HG03521 (cell line): Measurements from ENCODE around the gene RALGPS1.

Experiments
- ATAC-seq: cut with Tn5 transposase; IDR thresholded peaks from one replicate; pipeline ENCODE4 v1.9.1; 2021; ENCODE audit warnings: mild to moderate bottlenecking, moderate library complexity; ENCODE audit not compliant: unreplicated experiment

The RALGPS1 gene

GRCh38 chr9:126953041-126953809 is 38.6 kb downstream of the RALGPS1 start:
- no peak for ATAC-seq

GRCh38 chr9:126955811-126956210 is 41.2 kb downstream of the RALGPS1 start:
- no peak for ATAC-seq

GRCh38 chr9:126956917-126957686 is 42.5 kb downstream of the RALGPS1 start:
- ATAC-seq = no peak

- ATAC-seq = no peak
Measured at GRCh38 chr9:126957687-126958053, 43.1 kb downstream of the RALGPS1 start.

- ATAC-seq = no peak
Measured at GRCh38 chr9:126959336-126959735, 44.8 kb downstream of the RALGPS1 start.

- ATAC-seq = no peak
Measured at GRCh38 chr9:126959917-126960316, 45.3 kb downstream of the RALGPS1 start.

GRCh38 chr9:126962336-126962735 is 47.8 kb downstream of the RALGPS1 start:
- ATAC-seq = no peak

- ATAC-seq = no peak
Measured at GRCh38 chr9:126965077-126965476, 50.5 kb downstream of the RALGPS1 start.

GRCh38 chr9:126965541-126966428 is 51.2 kb downstream of the RALGPS1 start:
- ATAC-seq = no peak

GRCh38 chr9:126971261-126971660 is 56.7 kb downstream of the RALGPS1 start:
- ATAC-seq = no peak

GRCh38 chr9:126973651-126974529 is 59.3 kb downstream of the RALGPS1 start:
- no peak for ATAC-seq

GRCh38 chr9:126974594-126974993 is 60.0 kb downstream of the RALGPS1 start:
- ATAC-seq = no peak

GRCh38 chr9:126975327-126976220 is 61.0 kb downstream of the RALGPS1 start:
- no peak for ATAC-seq

- no peak for ATAC-seq
Measured at GRCh38 chr9:126979461-126979860, 64.9 kb downstream of the RALGPS1 start.

- no peak for ATAC-seq
Measured at GRCh38 chr9:126980231-126980630, 65.6 kb downstream of the RALGPS1 start.

- ATAC-seq = no peak
Measured at GRCh38 chr9:126981218-126981617, 66.6 kb downstream of the RALGPS1 start.

- no peak for ATAC-seq
Measured at GRCh38 chr9:126982215-126983002, 67.8 kb downstream of the RALGPS1 start.

- no peak for ATAC-seq
Measured at GRCh38 chr9:126983767-126984166, 69.2 kb downstream of the RALGPS1 start.

- ATAC-seq = no peak
Measured at GRCh38 chr9:126984969-126985368, 70.4 kb downstream of the RALGPS1 start.
